ENCODE results near the gene LTB4R2. TPM values are rescaled to one million over a fixed set of nuclear protein-coding genes. Genes with fewer than 3 reads are reported as not detected.

The LTB4R2 gene
- total and polyA plus RNA-seq, 2 donors (not counting 3 experiments of a cell fraction or from before 2014, with no cell fraction given): 5.5 to 13.1 TPM

- H2AFZ ChIP-seq (ENCODE audit: low read depth, low read length): no peak overlapping the region
- peaks cover 12% of the 10 kb centered on the region for H3K4me1 ChIP-seq (ENCODE audit: control insufficient read depth, extremely low read depth, insufficient read depth, low read length)
- DNase-seq (ENCODE audit: low read depth, low spot score): no peak
- no peak overlapping the region for H3K4me3 ChIP-seq (replicated peaks in 1 of 3; ENCODE audit: insufficient read depth in 1 of 3, low read depth in 1 of 3, low read length in 3 of 3)
- peaks cover 0 to 37% of the 10 kb centered on the region in 2 experiments for H3K36me3 ChIP-seq (ENCODE audit: control insufficient read depth in 2 of 2, extremely low read depth in 1 of 2, insufficient read depth in 2 of 2, low read length in 2 of 2)
- H3K79me2 ChIP-seq (ENCODE audit: control insufficient read depth, insufficient read depth, low read length): peaks cover 11% of the 10 kb centered on the region
- H3K9ac ChIP-seq (replicated peaks; ENCODE audit: extremely low read depth, insufficient read depth, low read length): no peak overlapping the region
- ChIA-PET POLR2A (no interaction called here), CTCF (interaction anchor here (1.7 kb wide), 1 partner anchor 128 kb away, joined by 5 read pairs; no protein-coding TSS in a partner anchor)
- no peaks in the 10 kb centered on the region for H3K9me1 ChIP-seq (replicated peaks; ENCODE audit: control insufficient read depth, extremely low read depth, insufficient read depth, low read length)
- TF ChIP-seq EZH2 (IDR thresholded peaks at IDR 0.05; ENCODE audit: borderline replicate concordance, low read depth, low read length, severe bottlenecking): no peak
- TF ChIP-seq GATA2 (IDR thresholded peaks at IDR 0.05; ENCODE audit: insufficient read depth, insufficient read length, low read depth, low read length): no peak
- TF ChIP-seq, protein P1, sequence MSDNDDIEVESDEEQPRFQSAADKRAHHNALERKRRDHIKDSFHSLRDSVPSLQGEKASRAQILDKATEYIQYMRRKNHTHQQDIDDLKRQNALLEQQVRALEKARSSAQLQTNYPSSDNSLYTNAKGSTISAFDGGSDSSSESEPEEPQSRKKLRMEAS (IDR thresholded peaks at IDR 0.05; ENCODE audit: insufficient read depth, insufficient read length): no peak
- no peak for TF ChIP-seq FOS (IDR thresholded peaks at IDR 0.05; ENCODE audit: borderline replicate concordance, insufficient read depth, low read length)
- TF ChIP-seq POLR2A (IDR thresholded peaks at IDR 0.05; ENCODE audit: low read depth, low read length): no peak
- TF ChIP-seq, protein P2, sequence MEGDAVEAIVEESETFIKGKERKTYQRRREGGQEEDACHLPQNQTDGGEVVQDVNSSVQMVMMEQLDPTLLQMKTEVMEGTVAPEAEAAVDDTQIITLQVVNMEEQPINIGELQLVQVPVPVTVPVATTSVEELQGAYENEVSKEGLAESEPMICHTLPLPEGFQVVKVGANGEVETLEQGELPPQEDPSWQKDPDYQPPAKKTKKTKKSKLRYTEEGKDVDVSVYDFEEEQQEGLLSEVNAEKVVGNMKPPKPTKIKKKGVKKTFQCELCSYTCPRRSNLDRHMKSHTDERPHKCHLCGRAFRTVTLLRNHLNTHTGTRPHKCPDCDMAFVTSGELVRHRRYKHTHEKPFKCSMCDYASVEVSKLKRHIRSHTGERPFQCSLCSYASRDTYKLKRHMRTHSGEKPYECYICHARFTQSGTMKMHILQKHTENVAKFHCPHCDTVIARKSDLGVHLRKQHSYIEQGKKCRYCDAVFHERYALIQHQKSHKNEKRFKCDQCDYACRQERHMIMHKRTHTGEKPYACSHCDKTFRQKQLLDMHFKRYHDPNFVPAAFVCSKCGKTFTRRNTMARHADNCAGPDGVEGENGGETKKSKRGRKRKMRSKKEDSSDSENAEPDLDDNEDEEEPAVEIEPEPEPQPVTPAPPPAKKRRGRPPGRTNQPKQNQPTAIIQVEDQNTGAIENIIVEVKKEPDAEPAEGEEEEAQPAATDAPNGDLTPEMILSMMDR (IDR thresholded peaks at IDR 0.05; ENCODE audit: extremely low read depth in 1 of 2, insufficient read depth in 1 of 2, low read depth in 1 of 2, low read length in 2 of 2): no peak
- no peak for TF ChIP-seq POLR2AphosphoS5 (IDR thresholded peaks at IDR 0.05; ENCODE audit: insufficient read depth, low read depth, low read length)
- no peak for TF ChIP-seq MYC (IDR thresholded peaks at IDR 0.05; ENCODE audit: low read depth, low read length)
- TF ChIP-seq JUN (IDR thresholded peaks at IDR 0.05; ENCODE audit: borderline replicate concordance, insufficient read depth, insufficient read length, low read depth): no peak
- no peak overlapping the region for H3K27ac ChIP-seq (ENCODE audit: insufficient read depth, low read depth, low read length)
- BruUV-seq (replicated peaks): no TSS peak
- H3K4me2 ChIP-seq (ENCODE audit: insufficient read depth, low read length): no peak overlapping the region
- dilution Hi-C loops (cut with MboI; ENCODE audit: extremely low pct_ligation_motif_present, low sequenced_read_pairs) (no loop called here), intact Hi-C loops (cut with micrococcal nuclease) (no loop called here)
- H3K27me3 ChIP-seq (ENCODE audit: control insufficient read depth in 2 of 2, insufficient read depth in 2 of 2, low read length in 2 of 2): no peaks in the 10 kb centered on the region
- no peaks in the 10 kb centered on the region for H3K9me3 ChIP-seq (replicated peaks; ENCODE audit: control insufficient read depth, insufficient read depth, low read length)
- H4K20me1 ChIP-seq (replicated peaks; ENCODE audit: control insufficient read depth, extremely low read depth, insufficient read depth, low read length): no peaks in the 10 kb centered on the region
- FAIRE-seq: no peak
Observed at GRCh38 chr14:24304019-24304387, 5.9 kb upstream of the LTB4R2 start.

All from endothelial cell of umbilical vein (primary cell).